T-cell (primary cell): ENCODE data around the gene PPT1. TPM values are rescaled to one million over a fixed set of nuclear protein-coding genes. Genes with fewer than 3 reads are reported as not detected.

Experiments used
- ATAC-seq, 4 experiments: fragments of 200-7000 bp in 3 of 4; fragments of 150-1000 bp in 1 of 4; cut with Tn5 transposase; replicated peaks in 1 of 4; 1 replicate in 3 of 4; 2 replicates in 1 of 4; pipeline ENCODE4 v1.10.0; 2021; ENCODE audit warnings: moderate library complexity in 3 of 4, mild to moderate bottlenecking in 2 of 4, moderate number of reproducible peaks in 1 of 4
- CTCF ChIA-PET, 2 donors: fragments of 300-600 bp; sonication (Branson Sonifier 250); formaldehyde crosslinking; loops; one replicate each; lab custom pipeline; 2022; ENCODE audit warnings: antibody characterized with exemption in 2 of 2; lab: Charles Lee
- POLR2A ChIA-PET, 2 donors: fragments of 300-600 bp; sonication (Branson Sonifier 250); formaldehyde crosslinking; loops; one replicate each; lab custom pipeline; 2022; ENCODE audit warnings: antibody characterized with exemption in 2 of 2; lab: Charles Lee
- DNase-seq, 35 experiments: peaks; one replicate each; pipeline versions ENCODE4 v3.0.0 to v3.0.0-alpha.2; 2013 to 2023
- H3K27ac ChIP-seq: one replicate; pipeline ENCODE4 v1.5.1; 2013; ENCODE audit warnings: low read length
- H3K27me3 ChIP-seq, 2 experiments: replicated peaks in 1 of 2; 1 replicate in 1 of 2; 2 replicates in 1 of 2; pipeline versions ENCODE4 v1.6.1 to v1.7.0; 2013; ENCODE audit warnings: low read length in 1 of 2, mixed read lengths in 1 of 2; ENCODE audit not compliant: control insufficient read depth in 2 of 2, insufficient read depth in 2 of 2; ENCODE audit errors: extremely low read depth in 1 of 2
- H3K36me3 ChIP-seq, 2 donors: 1 replicate in 1 of 2; 2 replicates in 1 of 2; pipeline versions ENCODE4 v1.6.1 to v1.7.0; 2013; ENCODE audit warnings: low read length in 1 of 2; ENCODE audit not compliant: control insufficient read depth in 2 of 2, insufficient read depth in 1 of 2; ENCODE audit errors: extremely low read depth in 1 of 2
- H3K4me1 ChIP-seq, 2 experiments: 1 replicate in 1 of 2; 2 replicates in 1 of 2; pipeline versions ENCODE4 v1.6.1 to v1.7.0; 2013; ENCODE audit warnings: low read length in 2 of 2, mixed read lengths in 1 of 2; ENCODE audit not compliant: insufficient read depth in 2 of 2, control insufficient read depth in 1 of 2; ENCODE audit errors: extremely low read depth in 1 of 2
- H3K4me3 ChIP-seq, 2 donors: 1 replicate in 1 of 2; 2 replicates in 1 of 2; pipeline versions ENCODE4 v1.5.1 to v1.7.0; 2013; ENCODE audit warnings: mild to moderate bottlenecking in 2 of 2, low read length in 1 of 2, moderate library complexity in 1 of 2; ENCODE audit not compliant: control insufficient read depth in 1 of 2; ENCODE audit errors: extremely low read depth in 1 of 2
- H3K9me3 ChIP-seq: 2 replicates; pipeline ENCODE4 v1.7.0; 2013
- H3K27ac Mint-ChIP-seq, 2 donors: one replicate each; pipeline ENCODE4 v1.8.0; 2020 to 2021; ENCODE audit warnings: mild to moderate bottlenecking in 2 of 2, mixed read lengths in 2 of 2
- H3K27me3 Mint-ChIP-seq, 2 donors: one replicate each; pipeline ENCODE4 v1.8.0; 2021 to 2022; ENCODE audit warnings: mixed read lengths in 2 of 2
- H3K36me3 Mint-ChIP-seq: one replicate; pipeline ENCODE4 v1.8.0; 2021; ENCODE audit warnings: mixed read lengths
- H3K4me1 Mint-ChIP-seq, 3 donors: one replicate each; pipeline ENCODE4 v1.8.0; 2020 to 2022; ENCODE audit warnings: mixed read lengths in 3 of 3, mild to moderate bottlenecking in 1 of 3
- H3K4me3 Mint-ChIP-seq, 3 donors: one replicate each; pipeline ENCODE4 v1.8.0; 2020 to 2022; ENCODE audit warnings: mild to moderate bottlenecking in 3 of 3, mixed read lengths in 3 of 3, moderate library complexity in 3 of 3
- H3K9me3 Mint-ChIP-seq, 3 donors: one replicate each; pipeline ENCODE4 v1.8.0; 2020 to 2022; ENCODE audit warnings: mixed read lengths in 3 of 3
- WGBS: methylation state at CpG from one replicate; pipeline ENCODE4 v1.1.5; 2013; ENCODE audit warnings: missing lambda C conversion rate; ENCODE audit not compliant: insufficient coverage; 5-methylcytosine and 5-hydroxymethylcytosine counted together
- total RNA-seq, 35 experiments: library from RNA in 6 of 35; stranded (reverse) in 6 of 35; fragments of 120-200 nt in 1 of 35; gene quantifications; one replicate each; pipeline versions ENCODE4 v1.2.1 to v1.2.4 and lab custom pipeline; 2013 to 2026

PPT1 gene
- total RNA-seq, 5 donors from 2014 or later (not counting 1 experiment from before 2014, with no cell fraction given) = 44.4 to 72.6 (median 53.1) TPM

DNA sequence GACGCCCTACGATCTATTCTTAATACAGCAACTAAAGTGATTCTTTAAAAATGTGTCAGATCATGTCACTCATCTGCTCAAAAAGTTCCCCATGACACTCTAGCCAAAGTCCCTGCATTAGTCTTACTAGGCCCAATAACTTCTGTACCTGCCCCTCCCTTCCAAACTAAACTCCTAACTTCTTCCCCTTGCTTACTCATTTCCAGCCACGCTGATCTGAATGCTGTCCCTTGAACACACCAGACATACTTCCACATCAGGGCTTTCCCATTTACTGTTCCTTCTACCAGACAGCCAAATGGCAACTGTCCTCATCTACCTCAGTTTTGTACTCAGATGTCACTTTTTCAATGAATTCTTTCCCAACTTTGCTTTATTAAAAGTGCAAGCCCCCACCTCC is 1.2 kb downstream of the PPT1 start:
- POLR2A ChIA-PET = no interaction called here
- Histone ChIP-seq H3K36me3 (peaks cover 0 to 12% of the 10 kb centered on the region in 2 donors), H3K4me3 (no peak overlapping the region), H3K27ac (no peak overlapping the region), H3K27me3 (peaks cover 0 to 6% of the 10 kb centered on the region in 2 experiments), H3K9me3 (no peaks in the 10 kb centered on the region), H3K4me1 (peaks cover 4 to 14% of the 10 kb centered on the region in 2 experiments)
- DNase-seq (no peak), ATAC-seq (no peak)
- H3K27me3 Mint-ChIP-seq = no peaks in the 10 kb centered on the region
- H3K4me1 Mint-ChIP-seq = peaks cover 37 to 40% (median 40%) of the 10 kb centered on the region in 3 donors
- 97% methylated on average over 3 of the region's 3 CpGs for WGBS
- H3K4me3 Mint-ChIP-seq = peak overlapping the region in 2 of 3 donors; percentile 35 to 99
- peaks cover 18% of the 10 kb centered on the region for H3K36me3 Mint-ChIP-seq
- H3K9me3 Mint-ChIP-seq = no peaks in the 10 kb centered on the region
- H3K27ac Mint-ChIP-seq = no peak overlapping the region
- CTCF ChIA-PET = interaction anchor here in 1 of 2 donors (0.6 kb wide), 1 partner anchor 348 kb away, joined by 3 read pairs; no protein-coding TSS in a partner anchor

DNA sequence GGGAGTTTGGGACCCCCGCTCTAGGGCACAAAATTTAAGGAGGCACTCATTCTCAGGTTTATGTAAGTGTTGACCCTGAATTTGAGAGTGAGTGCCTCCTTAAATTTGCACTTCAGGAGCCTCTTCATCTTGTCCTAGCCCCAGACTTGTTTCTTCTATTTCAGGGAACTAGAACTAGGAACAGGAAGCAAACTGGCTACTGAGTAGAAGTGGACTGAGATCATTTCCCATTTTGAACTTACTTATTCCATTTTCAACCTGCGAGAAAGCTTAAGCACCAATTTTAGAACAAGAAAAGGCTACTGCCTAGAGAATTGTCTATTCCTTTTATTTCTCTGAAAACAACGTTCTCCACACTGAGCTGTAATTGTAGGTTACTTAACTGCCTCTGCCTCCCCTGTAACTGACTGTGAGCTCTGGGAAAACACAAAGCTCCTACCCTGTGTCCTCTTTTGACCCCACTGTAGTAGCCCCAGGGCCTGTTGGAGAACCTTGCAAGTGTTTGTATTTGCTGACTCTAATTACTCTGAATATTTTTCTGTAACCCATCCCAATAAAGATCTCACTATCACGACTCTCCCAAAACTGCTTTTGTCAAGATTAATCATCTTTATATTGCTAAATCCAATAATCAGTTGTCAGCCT is 2.5 kb downstream of the PPT1 start:
- peaks cover 0 to 25% of the 10 kb centered on the region in 2 donors for H3K36me3 ChIP-seq
- H3K36me3 Mint-ChIP-seq = peaks cover 27% of the 10 kb centered on the region
- DNase-seq (no peak), ATAC-seq (no peak)
- H3K4me1 Mint-ChIP-seq = peaks cover 37 to 40% (median 40%) of the 10 kb centered on the region in 3 donors
- no peaks in the 10 kb centered on the region for H3K9me3 ChIP-seq
- no peak overlapping the region for H3K27ac Mint-ChIP-seq
- H3K27me3 ChIP-seq = peaks cover 0 to 6% of the 10 kb centered on the region in 2 experiments
- WGBS = 90% methylated on average over 2 of the region's 4 CpGs
- ChIA-PET CTCF (no interaction called here), POLR2A (no interaction called here)
- H3K9me3 Mint-ChIP-seq = no peaks in the 10 kb centered on the region
- H3K4me1 ChIP-seq = peaks cover 4 to 14% of the 10 kb centered on the region in 2 experiments
- no peak overlapping the region for H3K27ac ChIP-seq
- H3K4me3 ChIP-seq = no peak overlapping the region
- no peak overlapping the region for H3K4me3 Mint-ChIP-seq
- H3K27me3 Mint-ChIP-seq = no peaks in the 10 kb centered on the region

DNA sequence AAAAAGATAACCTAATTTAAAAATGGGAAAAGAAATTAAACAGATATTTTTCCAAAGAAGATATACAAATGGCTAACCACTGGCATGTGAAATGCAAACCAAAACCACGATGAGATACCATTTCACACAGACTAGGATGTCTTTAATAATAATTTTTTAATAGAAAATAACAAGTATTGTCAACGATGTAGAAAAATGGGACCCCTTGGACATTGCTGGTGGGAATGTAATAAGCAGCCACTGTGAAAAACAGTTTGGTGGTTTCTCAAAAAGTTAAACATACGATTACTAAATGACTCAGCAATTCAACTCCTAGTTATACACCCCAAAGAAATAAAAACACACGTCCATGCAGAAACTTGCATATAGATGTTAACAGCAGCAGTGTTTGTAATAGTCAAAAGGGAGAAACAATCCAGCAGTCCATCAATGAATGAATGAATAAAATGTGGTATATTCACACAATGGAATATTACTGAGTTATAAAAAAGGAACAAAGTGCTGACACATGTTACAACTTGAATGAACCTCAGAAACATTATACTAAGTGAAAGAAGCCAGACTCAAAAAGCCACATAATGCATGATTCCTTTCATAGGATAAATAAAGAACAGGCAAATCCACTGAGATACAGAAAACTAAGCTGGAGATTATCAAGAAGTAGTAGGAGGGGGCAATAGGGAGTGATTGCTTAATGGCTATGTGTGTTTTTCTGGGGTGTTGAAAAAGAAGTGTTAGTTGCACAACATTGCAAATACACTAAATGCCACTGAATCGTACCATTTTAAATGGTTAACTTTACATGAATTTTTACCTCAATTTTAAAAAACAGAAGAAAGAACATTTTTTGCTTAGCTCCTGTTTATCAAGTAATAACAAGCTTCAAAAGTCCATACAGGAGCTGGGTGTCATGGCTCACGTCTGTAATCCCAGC is 4.1 kb downstream of the PPT1 start:
- CTCF ChIA-PET = interaction anchor here (0.7 kb wide), 2 partner anchors 52 to 251 kb away, joined by 5 read pairs; no protein-coding TSS in a partner anchor

DNA sequence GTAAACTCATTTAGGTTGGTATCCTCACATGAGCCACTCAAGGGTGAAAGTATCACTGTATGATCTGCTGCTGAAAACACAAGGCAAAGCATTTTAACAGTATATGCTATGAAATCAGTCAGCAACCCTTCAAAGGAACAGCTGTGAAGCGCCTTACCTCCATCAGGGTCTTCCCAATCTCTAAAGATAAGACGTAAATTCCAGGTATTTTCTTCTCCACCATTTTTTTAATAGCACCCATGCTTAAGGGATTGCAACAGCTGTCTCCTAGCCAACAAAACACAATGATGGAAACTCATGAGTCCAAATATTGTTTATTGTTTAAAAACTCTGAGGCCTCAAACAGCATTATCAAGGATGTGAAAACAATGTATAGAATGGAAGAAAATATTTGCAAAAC is 4.8 kb downstream of the PPT1 start:
- Histone ChIP-seq H3K27ac (no peak overlapping the region), H3K27me3 (no peaks in the 10 kb centered on the region), H3K4me1 (peaks cover 0 to 8% of the 10 kb centered on the region in 2 experiments), H3K4me3 (no peak overlapping the region), H3K36me3 (peaks cover 6 to 47% of the 10 kb centered on the region in 2 donors), H3K9me3 (no peaks in the 10 kb centered on the region)
- WGBS = no CpG with 5 or more reads among the region's 2 CpGs
- DNase-seq (no peak), ATAC-seq (no peak)
- Mint-ChIP-seq H3K9me3 (no peaks in the 10 kb centered on the region), H3K4me3 (no peak overlapping the region), H3K27me3 (no peaks in the 10 kb centered on the region), H3K4me1 (peaks cover 30 to 36% (median 34%) of the 10 kb centered on the region in 3 donors), H3K36me3 (peaks cover 41% of the 10 kb centered on the region), H3K27ac (no peak overlapping the region)
- ChIA-PET POLR2A (interaction anchor here in 1 of 2 donors (0.7 kb wide), 1 partner anchor 711 kb away, joined by 4 read pairs; no protein-coding TSS in a partner anchor), CTCF (interaction anchor here (0.7 kb wide), 2 partner anchors 10 to 18 kb away, joined by 4 read pairs; no protein-coding TSS in a partner anchor)

More for the DNA sequence above, 4.1 kb downstream of the PPT1 start:
- no peaks in the 10 kb centered on the region for H3K27me3 Mint-ChIP-seq
- ATAC-seq = no peak
- no peak overlapping the region for H3K4me3 ChIP-seq
- POLR2A ChIA-PET = interaction anchor here in 1 of 2 donors (0.7 kb wide), 2 partner anchors 51 to 418 kb away, joined by 3 to 9 read pairs; no protein-coding TSS in a partner anchor
- no peak overlapping the region for H3K4me3 Mint-ChIP-seq
- no peaks in the 10 kb centered on the region for H3K27me3 ChIP-seq
- no peak overlapping the region for H3K27ac Mint-ChIP-seq
- no peaks in the 10 kb centered on the region for H3K9me3 Mint-ChIP-seq
- no peak for DNase-seq
- WGBS = 80% methylated on average over 1 of the region's 6 CpGs
- H3K27ac ChIP-seq = no peak overlapping the region
- peaks cover 36% of the 10 kb centered on the region for H3K36me3 Mint-ChIP-seq
- no peaks in the 10 kb centered on the region for H3K9me3 ChIP-seq
- H3K4me1 Mint-ChIP-seq = peaks cover 37 to 40% (median 40%) of the 10 kb centered on the region in 3 donors
- H3K4me1 ChIP-seq = peaks cover 4 to 14% of the 10 kb centered on the region in 2 experiments
- peaks cover 6 to 40% of the 10 kb centered on the region in 2 donors for H3K36me3 ChIP-seq

DNA sequence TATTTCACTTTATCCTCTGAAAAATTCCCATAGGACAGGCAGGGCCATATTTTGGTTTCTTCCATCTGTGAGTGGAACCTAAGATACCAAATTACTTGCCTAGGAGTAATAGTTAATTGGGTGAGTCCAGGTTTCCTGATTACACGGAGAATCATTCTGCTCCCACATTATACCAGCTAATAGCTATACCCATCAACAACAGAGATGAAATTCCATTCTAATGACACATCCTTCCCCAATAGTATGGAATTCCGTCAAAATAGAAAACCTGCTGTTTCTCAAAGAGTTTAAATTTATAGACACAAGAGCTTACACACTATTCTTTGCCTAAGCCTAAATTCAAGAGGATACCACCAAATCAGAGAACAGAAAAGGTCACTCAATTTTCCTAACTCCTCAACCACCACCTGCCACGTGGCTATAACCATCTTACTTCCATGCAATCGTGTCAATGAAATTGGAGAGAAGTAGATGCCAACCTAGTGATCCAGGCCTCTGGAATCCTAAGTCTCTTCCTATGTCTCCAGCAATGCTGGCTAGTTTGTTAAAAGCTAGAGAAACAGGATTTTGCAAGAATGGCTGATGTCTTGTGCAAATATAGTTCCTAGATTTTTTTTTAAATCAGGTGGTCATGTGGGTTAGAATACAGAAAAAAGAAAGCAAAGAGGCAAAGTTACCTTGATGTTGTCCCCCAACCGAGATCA is 6.2 kb downstream of the PPT1 start:
- peaks cover 19 to 27% (median 19%) of the 10 kb centered on the region in 3 donors for H3K4me1 Mint-ChIP-seq
- Histone ChIP-seq H3K27me3 (no peaks in the 10 kb centered on the region), H3K36me3 (peaks cover 6 to 57% of the 10 kb centered on the region in 2 donors), H3K9me3 (no peaks in the 10 kb centered on the region), H3K4me1 (no peaks in the 10 kb centered on the region), H3K27ac (no peak overlapping the region), H3K4me3 (no peak overlapping the region)
- no peak overlapping the region for H3K27ac Mint-ChIP-seq
- no peaks in the 10 kb centered on the region for H3K27me3 Mint-ChIP-seq
- H3K9me3 Mint-ChIP-seq = no peaks in the 10 kb centered on the region
- POLR2A ChIA-PET = no interaction called here
- WGBS = no CpG with 5 or more reads among the region's 5 CpGs
- peaks cover 46% of the 10 kb centered on the region for H3K36me3 Mint-ChIP-seq
- no peak overlapping the region for H3K4me3 Mint-ChIP-seq
- ATAC-seq (no peak), DNase-seq (no peak)
- CTCF ChIA-PET = interaction anchor here (0.6 to 1.5 kb wide), 5 partner anchors 13 to 170 kb away, joined by 3 to 7 read pairs (median 4); no protein-coding TSS in a partner anchor
